Stimulated activated CD4-positive, alpha-beta T cell treated with anti-CD3 and anti-CD28 coated beads, TNF-alpha, amount 100 ng/mL, for 24 hours (primary cell): ENCODE data around the gene RAI14.

Experiments used
- DNase-seq, 3 experiments: peaks; one replicate each; pipeline ENCODE4 v3.0.0-alpha.2; 2020; ENCODE audit warnings: low read depth in 3 of 3

Gene RAI14

DNA sequence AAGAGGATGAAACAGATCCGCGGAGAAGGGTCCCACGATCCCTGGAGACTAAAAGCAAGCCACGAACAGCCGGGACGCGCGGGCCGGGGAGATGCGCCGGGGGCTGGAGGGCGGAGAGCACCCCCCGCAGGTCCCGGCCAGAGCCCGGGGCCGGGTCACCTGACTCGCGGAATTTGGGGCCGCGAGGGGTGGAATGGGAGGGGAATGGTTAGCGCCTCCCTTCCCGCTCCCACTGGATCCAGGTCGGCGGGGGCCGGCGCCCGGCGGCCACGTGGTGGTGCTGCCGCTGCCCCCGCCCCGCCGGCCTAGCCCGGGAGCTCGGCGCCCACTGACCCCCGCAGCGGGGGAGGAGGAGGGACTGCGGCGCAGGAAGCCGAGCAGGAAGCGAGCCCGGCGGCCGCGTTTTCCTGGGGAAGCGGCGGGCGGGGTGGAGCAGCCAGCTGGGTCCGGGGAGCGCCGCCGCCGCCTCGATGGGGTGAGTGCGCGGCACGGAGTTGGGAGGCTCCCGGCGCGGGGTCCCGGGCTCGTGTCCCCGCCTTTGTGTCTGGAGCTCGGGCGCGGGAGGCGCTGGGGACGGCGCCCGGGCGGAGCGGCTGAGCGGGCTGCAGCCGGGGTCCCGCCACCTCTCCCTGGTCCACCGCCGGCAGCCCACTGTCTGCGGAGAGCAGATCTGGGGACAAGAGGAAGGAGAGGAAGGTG, at the start of gene RAI14:
RAI14 (plus strand) TSS at position 328 of the 699 bp plus-strand sequence. CDS start 30,592 bp downstream, outside the sequence.
- DNase-seq, result peak in 1 of 3 experiments; percentile 37

DNA sequence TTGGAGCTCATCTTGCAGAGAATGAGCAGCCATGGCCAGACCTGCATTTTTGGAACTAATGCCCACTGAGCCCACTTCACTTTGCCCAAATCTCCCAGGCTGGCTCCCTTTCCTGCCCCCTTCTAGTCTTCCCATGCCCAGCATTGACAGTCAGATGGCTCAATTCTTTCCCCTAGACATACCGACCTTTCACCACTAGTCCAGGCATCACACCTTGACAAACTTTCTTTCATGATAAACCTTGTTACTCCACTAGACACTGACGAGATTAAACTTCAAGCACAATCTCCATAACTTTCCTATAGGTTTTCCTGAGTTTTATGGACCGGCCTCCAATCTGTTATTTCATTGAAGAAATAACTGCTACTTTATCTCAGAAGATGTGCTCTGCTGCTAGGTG, 47.8 kb upstream of the RAI14 start:
- no peak for DNase-seq

DNA sequence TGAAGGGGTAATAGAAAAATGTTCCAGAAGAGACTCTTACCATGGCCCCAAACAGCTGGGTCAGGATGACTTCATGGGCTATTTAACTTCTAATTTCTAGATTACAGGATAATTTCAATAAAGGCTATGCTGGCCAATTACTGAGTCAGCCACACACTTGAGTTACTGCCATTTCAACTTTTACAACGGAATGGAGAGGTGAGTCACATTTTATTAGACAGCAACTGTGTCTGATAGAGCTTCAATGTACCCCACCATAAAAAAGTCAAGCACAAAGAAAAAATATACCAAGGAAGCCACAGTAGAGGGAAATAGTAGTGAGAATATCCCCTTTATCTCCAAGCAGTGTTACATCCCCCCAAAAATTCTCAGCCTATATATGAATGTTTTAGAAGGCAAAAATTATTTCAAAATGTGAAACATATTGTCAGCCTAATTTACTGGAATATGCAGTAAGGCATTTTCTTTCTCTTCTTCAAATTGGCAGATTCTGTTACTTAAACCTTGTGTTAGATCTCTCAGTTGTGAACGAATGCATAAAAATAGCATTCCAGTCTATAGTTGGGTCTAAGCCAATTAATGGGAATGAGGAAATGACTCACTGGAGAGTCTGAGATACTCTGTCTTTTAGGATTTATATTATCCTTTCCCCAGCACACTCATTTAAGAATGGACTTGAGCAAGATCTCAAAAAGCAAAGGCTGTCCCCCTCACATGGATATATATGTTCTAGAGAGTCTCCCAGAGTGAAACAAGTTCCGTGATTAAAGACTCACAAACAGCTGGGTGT, 47.1 kb upstream of the RAI14 start:
- no peak for DNase-seq

DNA sequence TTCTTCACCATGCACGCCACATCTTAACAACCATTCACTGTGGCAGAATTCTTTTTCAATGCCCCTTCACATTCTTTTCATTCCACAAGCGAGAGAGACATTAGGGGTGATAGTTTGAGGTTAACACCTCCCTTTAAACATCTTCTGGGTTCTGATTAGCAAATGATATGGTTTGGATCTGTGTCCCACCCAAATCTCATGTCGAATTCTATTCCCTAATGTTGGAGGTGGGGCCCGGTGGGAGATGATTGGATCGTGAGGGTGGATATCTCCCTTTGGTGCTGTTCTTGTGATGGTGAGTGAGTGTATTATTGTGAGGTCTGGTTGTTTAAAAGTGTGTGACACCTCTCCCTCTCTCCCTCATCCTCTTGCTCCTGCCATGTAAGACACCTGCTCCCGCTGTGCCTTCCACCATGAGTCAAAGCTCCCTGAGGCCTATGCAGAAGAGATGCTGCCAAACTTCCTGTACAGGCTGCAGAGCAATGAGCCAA, 46.1 kb upstream of the RAI14 start:
- DNase-seq, result no peak

DNA sequence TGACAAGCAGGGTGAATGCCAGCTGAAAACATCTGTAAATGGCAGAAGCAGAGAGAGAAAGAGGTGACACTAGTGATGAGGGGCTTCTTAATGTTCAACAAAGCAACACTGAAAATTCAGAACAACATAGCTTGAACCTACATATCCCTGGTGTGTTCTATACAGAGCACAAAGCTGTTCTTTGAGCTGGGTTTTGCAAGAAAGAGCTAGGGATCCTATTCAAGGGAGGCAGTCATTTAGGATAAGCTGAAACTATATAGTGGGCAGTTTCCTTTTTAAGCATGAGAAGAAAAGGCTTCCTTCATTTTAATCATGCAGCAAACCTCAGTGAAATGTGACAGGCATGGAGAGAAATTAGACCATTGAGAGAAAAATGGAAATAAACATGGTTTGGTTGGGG, 45.6 kb upstream of the RAI14 start:
- no peak for DNase-seq

DNA sequence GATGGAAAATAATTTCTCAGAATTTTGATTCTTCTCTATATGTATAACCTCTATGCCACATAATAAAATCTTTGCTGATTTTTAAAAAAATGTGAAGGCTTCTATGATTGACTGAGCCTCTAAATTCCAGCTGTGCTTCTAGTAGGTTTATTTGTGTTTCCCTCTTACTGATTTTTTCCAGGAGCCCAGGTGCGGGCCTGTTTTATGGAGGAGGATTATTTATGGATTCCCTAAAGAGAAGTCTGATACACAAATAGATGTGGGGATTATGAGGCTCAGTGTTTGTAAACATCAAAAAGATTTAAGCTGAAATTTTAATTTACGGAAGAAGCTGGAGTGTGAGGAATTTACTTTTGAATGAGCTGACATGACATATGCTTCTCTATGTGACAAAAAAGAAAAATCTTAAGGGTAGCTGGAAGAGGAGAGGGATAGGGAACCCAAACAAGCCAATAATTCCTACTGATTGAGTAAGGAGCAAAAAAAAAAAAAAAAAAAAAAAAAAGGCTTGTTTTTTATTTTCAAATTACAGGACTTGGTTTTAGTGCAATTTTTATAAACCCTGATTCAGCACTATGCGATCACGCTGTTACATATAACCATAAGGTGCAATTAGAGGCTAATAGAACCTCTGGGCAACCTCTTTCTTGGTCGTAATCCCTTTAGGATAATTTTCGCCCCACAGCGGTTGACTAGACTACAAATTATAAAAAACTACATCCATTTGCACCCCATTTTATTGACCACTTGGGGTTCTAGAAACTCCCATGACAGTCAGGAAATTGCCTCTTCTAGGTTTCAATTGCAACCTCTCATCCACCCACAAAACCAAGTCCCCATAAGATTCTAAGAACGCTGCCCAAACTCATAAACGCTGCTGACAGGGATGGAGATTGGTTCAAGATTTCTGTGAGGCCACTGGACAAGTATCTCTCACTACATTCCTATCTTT, 44.4 kb upstream of the RAI14 start:
- DNase-seq, result no peak

DNA sequence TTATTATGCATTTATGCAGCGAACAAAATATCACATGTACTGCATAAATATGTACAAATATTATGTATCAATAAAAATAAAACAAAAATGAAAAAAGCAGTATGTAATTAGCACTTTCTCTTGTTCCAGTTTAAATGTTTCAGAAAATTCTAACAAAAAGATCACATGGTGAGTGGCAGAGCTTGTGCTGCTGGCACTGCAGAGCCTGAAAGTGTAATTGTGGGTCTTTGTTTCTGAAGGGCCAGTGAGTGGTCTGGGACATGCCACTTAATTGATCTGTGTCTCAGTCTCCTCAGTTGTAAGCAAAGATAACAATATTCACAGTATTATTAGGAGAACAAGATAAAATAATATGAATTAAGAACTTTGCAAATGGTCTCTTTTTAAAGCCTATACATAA, 39.5 kb upstream of the RAI14 start:
- DNase-seq, result no peak

DNA sequence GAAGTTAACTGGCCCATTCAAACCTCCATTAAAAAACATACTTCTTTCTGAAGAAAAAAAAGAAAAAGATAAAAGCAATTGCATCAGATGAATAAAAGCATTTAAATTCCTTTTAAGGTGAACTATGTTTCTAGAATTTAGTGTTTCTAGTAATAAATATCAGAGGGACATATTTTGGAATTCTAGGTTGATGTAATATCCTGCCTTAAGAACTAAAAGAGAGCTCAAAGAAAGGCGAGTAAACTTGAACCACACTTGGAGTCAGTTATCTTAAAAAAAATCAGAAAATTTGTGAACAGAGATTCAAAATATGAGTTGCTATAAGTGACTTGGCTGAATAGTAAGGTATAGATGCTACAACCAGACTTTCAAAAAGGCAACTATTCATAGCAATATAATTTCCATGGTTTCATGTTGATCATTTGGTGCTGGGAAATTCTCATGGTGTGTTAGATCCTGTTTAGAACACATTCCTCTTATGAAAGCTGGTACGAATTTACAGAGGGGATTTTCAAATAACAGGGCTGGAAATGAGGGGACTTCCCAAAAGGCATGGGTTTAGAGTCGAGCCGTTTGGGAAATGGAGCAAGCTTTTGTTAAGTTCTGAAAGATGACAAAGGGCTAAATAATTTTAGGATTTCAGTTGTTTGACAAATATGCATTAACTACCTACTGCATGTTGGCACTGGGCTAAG, 37.6 kb upstream of the RAI14 start:
- DNase-seq, result no peak

DNA sequence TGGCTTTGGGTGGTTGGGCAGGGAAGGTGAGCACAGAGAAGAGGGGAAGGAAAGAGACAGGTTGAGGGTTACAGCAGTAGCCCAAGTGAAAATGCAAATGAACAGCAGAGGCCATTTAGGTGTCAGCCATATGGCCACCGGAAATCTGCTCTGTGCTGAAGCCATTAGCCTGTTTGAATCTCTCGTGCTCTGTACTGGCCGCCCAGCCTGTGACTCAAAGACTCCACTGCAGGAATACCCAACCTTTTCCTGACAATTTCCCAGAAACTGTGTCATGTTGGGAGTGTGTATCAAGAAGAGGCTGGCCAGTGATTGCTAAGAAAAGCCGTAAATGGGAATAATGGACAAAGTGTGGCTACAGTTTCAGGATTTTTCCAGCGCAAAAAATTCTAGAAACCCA, 35.9 kb upstream of the RAI14 start:
- no peak for DNase-seq

DNA sequence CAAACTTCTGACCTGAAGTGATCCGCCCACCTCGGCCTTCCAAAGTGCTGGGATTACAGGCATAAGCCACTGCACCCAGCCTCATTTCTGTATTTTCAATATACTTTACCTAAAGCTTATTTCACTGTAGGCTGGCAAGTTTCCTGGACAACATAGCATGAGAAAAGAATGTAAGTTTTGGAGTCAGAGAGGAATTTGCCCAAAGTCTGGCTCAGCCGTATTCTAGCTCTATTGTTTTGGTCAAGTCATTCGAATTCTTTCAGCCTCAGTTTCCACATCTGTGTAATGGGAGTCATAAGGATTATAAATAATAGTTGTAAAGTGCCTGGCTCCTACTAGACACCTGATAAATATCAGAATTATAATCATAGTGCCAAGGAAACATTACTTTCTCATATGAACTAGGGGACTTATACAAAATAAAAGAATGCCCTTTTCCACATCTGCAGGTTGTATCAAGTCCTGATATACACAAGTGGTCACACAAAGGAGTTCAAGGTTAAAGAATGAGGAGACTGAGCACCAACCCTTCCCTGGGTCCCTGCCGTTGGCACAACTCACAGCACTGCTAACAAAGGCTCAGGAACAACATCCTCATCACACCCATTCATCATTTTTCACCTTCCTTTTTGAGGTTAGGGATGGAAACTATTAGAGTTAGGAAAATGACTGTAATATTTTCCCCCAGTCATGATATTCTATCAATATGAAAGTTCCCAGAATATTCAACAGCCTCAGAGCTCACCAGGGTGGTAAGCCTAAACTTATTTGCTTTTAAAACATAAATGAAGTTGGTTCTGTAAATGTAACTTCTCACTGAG, 34.6 kb upstream of the RAI14 start:
- DNase-seq, result no peak

DNA sequence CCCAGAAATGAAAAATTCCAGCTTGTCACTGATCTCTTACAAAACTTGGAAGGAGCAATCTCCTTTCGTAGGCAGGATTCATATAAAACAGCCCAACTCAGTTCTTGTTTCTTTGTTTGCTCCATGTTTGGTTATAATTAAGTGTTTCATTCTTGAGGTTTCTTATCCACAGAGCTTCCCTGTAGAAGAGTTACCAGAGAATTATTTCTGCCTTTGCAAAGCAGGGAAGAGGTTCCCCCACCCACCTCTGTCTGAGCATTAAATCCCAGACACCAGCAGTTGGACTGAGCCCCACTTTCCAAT, 34.1 kb upstream of the RAI14 start:
- no peak for DNase-seq

DNA sequence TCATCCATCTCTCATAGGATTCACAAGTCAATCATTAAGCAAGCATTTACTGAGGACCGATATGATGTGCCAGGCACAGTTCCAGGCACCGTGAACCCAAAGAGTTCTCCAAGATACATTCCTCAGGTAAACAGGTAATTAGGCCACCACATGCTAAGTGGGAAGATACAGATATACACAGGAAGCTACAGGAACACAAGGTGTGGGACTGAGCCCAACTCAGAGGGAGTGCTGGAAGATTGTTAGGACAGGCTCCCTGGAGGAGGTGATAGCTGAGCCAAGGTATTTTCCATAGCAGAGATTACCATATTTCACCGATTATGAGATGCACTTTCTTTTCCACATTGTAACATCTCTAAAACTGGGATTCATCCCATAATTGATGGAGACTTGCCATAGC, 31.4 kb upstream of the RAI14 start:
- DNase-seq, result no peak

DNA sequence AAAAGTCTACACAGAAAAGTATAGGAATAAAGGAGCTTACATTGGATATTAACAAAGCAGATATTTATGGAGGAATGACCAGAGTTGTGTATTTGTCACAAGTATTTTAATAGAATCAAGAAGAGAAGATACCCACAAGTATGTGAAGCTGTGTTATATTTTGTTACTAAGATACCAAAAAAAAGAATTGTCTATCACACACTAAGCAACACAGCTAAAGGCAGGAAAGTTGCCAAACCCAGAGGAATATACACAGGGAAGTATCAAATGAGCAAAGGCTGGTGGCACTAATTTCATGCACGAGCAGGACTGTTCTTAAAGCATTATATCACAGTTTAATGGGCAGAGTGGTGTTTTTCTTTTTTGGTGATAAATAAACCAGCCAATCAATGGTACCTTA, 30.9 kb upstream of the RAI14 start:
- no peak for DNase-seq

DNA sequence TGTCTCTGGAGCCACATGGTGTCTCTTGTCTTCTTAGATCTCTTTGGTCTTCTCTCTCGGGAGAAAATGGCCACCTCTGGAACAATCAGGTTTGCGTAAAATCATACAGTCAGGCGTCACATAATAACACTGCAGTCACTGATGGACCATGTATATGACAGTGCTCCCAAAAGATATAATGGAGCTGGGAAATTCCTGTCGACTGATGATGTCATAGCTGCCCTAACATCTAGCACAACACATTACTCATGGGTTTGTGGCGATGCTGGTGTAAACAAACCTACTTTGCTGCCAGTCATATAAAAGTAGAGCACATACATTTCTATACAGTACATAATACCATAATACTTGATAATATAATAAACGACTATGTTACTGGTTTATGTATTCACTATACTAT, 30.1 kb upstream of the RAI14 start:
- DNase-seq, result no peak

DNA sequence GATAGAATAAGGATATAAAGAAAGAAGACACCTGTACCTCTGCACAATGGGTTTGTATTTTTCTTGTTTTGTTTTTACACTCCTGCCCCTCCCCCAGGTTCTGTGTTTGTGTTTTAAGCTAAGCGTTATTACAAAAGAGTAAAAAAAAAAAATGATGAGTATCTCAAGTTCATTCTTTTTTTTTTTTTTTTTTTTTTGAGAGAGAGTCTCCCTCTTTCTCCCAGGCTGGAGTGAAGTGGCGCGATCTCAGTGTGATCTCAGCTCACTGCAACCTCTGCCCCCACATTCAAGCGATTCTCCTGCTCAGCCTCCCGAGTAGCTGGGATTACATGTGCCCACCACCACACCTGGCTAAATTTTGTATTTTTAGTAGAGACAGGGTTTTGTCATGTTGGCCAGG, 29.4 kb upstream of the RAI14 start:
- no peak for DNase-seq

DNA sequence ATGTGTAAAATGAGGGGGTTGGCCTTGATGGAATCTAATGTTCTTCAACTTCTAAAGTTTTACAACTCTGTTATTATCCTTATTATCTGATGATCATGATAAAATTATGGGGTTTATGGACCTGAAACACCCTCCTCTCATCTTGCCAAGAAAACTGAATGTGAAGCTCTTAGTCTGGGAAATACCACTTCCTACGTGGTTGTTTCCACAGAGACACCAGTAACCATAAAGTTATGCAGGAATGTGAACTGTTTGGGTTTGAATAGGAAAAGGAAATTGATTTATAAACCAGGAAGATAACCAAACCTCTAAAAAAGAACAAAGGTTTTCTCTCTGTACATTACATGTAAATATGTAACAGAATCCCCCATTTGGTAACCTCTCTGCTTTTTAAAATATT, 28.3 kb upstream of the RAI14 start:
- DNase-seq, result no peak

DNA sequence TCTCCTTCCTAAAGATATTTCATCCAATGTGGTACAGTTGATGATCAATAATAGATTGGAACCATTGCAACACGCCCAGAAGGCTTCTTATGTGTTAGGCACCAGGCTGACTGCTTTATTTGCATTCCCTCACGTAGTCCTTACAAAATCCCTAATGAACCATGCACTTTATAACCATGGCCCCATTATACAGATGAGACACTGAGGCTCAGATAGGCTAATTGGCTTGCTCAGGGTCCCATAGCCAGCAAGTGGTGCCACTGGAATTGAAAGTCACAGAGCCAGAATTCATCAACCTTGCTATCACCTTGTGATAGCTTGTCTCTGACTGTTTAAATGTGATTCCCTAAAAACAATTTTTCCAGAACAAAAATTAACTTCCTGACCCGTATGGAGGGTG, 27.8 kb upstream of the RAI14 start:
- no peak for DNase-seq

DNA sequence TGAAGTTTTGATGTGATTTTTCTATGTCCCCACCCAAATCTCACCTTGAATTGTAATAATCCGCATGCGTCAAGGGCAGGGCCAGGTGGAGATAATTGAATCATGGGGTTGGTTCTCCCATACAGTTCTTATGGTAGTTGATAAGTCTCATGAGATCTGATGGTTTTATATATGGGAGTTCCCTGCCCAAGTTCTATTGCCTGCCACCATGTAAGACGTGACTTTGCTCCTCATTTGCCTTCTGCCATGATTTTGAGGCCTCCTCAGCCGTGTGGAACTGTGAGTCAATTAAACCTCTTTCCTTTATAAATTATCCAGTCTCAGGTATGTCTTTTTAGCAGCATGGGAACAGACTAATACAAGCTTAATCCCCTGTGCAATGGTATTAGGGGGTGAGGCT, 25.5 kb upstream of the RAI14 start:
- DNase-seq, result no peak

DNA sequence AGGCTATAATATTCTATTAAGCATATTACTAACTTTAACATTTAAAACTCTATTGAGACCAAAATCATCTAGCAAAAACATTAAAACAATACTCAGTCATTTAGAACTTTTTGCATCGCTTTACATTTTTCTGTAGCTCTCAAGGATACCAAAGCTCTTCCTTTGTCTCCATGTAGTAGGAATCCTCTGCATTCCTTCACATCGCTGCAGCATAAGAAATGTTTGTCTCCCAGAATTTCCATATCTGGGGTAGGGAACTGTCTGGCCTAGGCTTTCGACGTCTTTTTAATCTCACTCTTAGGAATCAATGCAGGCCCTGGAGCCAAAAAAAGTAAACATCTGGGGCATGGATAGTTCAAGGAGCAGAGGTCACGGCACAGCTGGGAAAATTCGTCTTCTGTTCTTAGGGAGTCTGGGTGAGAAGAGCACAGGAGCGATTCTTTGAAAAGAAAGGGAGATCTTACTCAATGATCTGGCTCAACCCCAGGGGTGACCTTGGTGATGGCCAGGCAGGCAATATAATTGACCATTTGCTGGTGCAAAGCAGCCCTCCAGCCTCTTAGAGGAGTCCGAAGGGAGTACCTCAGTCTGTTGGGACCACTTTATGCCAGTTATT, 23.2 kb upstream of the RAI14 start:
- DNase-seq, result no peak

DNA sequence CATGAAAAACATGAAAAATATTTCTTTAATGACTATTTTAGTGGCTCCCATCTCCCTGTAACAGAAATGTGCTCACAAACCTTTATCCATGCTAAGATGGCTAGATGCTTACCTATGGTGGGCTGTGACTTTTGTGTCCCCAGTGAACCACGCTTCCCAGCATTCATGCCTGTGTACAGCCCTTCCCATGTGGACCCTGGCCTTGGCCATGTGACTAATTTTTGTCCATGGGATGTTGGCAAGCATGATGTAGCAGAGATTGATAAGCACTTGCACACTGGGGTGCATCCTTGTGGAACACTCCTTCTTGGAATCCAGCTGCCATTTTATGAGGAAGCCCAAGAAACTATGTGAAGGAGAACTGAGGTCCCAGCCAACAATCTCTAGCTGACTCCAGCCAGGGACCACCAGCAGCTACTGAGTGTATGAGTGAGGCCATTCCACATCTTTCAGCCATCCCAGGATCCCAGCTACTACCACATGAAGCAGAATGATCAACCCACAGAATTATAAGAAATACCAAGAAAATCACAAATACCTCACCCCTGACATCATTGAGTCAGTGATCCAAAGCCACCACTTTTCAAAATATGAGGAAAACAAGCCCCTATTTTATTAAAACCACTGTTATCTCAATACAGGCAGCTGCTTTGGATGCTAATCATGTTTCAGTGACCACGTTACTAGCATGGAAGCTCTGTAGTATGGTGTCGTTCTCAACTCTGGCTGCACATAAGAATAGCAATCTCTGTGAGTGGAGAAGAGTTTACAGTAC, 16.1 kb upstream of the RAI14 start:
- DNase-seq, result no peak
